Measurements from ENCODE around the gene TSFM.
A peak's percentile ranks its signal among the peaks of the same experiment; 100 is the strongest.
"Not testable (repeated sequence)": the region's sequence is repeated elsewhere in the genome, so short reads cannot be mapped to it uniquely, and the experiment has no call there.

Gene TSFM

GRCh38 chr12:57765698-57766463 is 16.7 kb upstream of the TSFM start:
- Mint-ChIP-seq H3K27ac (peak overlapping the region; percentile 91), H3K4me3 (peak overlapping the region; percentile 95), H3K4me1 (peaks cover 67% of the 10 kb centered on the region), H3K9me3 (no peaks in the 10 kb centered on the region), H3K36me3 (peaks cover 51% of the 10 kb centered on the region)
- no peak for DNase-seq (ENCODE audit: low spot score in 2 of 2)
- ATAC-seq: peak; percentile 42

GRCh38 chr12:57766464-57767304 is 15.9 kb upstream of the TSFM start, which contains the start of gene CYP27B1:
Gene CYP27B1 (minus strand): TSS chr12:57767078. CDS start chr12:57767041, 37 bp downstream.
- Mint-ChIP-seq H3K36me3 (peaks cover 55% of the 10 kb centered on the region), H3K4me3 (peak within 1 kb of the TSS; percentile 95), H3K27ac (peak within 1 kb of the TSS; percentile 91), H3K9me3 (no peaks in the 10 kb centered on the region), H3K4me1 (peaks cover 67% of the 10 kb centered on the region)
- ATAC-seq: peak; percentile 14
- no peak for DNase-seq (ENCODE audit: low spot score in 2 of 2)

- Mint-ChIP-seq H3K9me3 (no peaks in the 10 kb centered on the region), H3K4me3 (peak overlapping the region; percentile 95), H3K36me3 (peaks cover 55% of the 10 kb centered on the region), H3K27ac (no peak overlapping the region), H3K4me1 (peaks cover 67% of the 10 kb centered on the region)
- ATAC-seq (no peak), DNase-seq (ENCODE audit: low spot score in 2 of 2) (no peak)
Measured at GRCh38 chr12:57767305-57767698, 15.3 kb upstream of the TSFM start.

GRCh38 chr12:57767876-57768275 is 14.7 kb upstream of the TSFM start:
- no peak for ATAC-seq

GRCh38 chr12:57769594-57769993 is 13.0 kb upstream of the TSFM start:
- Mint-ChIP-seq H3K36me3 (peaks cover 46% of the 10 kb centered on the region), H3K27ac (no peak overlapping the region), H3K9me3 (no peaks in the 10 kb centered on the region), H3K4me1 (peaks cover 55% of the 10 kb centered on the region), H3K4me3 (no peak overlapping the region)
- DNase-seq (ENCODE audit: low spot score in 2 of 2) (no peak), ATAC-seq (no peak)

More at GRCh38 chr12:57767876-57768275, 14.7 kb upstream of the TSFM start:
- H3K27ac Mint-ChIP-seq: no peak overlapping the region
- H3K4me3 Mint-ChIP-seq: peak overlapping the region; percentile 95
- peaks cover 55% of the 10 kb centered on the region for H3K36me3 Mint-ChIP-seq
- peaks cover 68% of the 10 kb centered on the region for H3K4me1 Mint-ChIP-seq
- H3K9me3 Mint-ChIP-seq: no peaks in the 10 kb centered on the region
- DNase-seq (ENCODE audit: low spot score in 2 of 2): no peak

- peak in 1 of 2 donors; percentile 48 for DNase-seq (ENCODE audit: low spot score in 2 of 2)
- Mint-ChIP-seq H3K4me3 (peak overlapping the region; percentile 94), H3K9me3 (no peaks in the 10 kb centered on the region), H3K27ac (peak overlapping the region; percentile 99), H3K4me1 (peaks cover 47% of the 10 kb centered on the region), H3K36me3 (peaks cover 49% of the 10 kb centered on the region)
- ATAC-seq: no peak
Measured at GRCh38 chr12:57770734-57771133, 11.9 kb upstream of the TSFM start.

DNA sequence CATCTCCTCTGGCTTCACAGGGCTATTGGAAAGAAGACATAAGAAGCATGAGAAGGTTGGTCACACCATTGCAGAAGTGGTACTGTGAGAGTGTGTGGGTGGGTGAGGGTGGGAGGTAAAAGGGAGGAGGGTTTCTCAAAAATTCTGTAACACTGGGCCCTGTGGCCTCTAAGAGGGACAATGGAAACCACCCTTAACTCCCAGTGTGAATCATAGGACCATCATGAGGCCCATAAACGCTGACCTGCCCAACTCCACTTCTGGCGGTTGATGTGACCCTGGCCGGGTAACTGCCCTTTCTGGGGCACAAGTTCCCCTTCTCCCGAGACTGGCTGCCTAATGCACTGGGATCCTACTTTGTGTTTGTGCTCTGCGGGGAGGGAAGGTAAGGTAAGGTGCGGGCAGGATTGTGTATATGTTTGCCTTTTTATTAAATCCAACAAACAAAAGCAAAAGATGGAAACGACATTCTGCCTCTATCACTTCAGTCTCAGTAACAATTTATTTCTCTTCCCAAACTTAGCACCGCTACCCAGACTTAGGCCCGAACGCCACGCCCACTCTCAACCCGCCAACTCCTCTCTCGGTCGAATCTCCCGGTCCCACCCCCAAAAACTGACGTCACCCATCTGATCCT is 11.2 kb upstream of the TSFM start:
- Mint-ChIP-seq H3K4me3 (peak overlapping the region; percentile 94), H3K4me1 (peaks cover 51% of the 10 kb centered on the region), H3K27ac (peak overlapping the region; percentile 99), H3K9me3 (no peaks in the 10 kb centered on the region), H3K36me3 (peaks cover 54% of the 10 kb centered on the region)
- peak; percentile 81 for ATAC-seq
- no peak for DNase-seq (ENCODE audit: low spot score in 2 of 2)

DNA sequence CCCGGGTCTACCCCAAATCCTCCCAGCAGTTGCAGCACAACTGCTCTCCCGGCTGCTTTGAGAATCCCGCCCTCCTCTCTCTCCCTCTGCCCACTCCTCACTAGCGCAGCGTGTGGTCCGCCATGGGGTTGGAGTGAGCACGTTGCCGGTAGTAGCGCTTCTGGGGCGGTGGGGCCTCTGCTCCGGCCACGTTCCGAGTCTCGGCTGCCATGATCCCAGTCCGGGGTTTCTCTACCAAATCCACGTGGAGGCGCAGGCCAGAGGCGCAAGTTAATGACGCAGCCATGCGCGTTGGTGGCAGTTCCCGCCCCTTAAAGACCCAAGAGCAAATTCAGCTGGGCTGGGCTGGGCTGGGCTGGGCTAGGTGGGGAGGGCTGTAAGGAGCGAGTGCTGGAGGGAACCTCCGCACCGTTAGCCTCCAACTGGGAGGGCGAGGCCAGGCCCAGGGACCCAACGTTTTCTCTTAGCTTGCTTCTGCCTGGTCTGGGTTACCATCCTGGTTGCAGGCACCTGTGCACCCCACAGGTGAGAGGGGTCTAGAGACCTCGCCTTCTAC is 10.6 kb upstream of the TSFM start, which contains the start of gene METTL1:
Gene METTL1, minus strand, starts transcription at position 233 of the 556 bp plus-strand sequence. Its CDS starts 22 bp downstream, at position 211.
- peaks cover 56% of the 10 kb centered on the region for H3K36me3 Mint-ChIP-seq
- H3K27ac Mint-ChIP-seq: peak within 1 kb of the TSS; percentile 99
- H3K9me3 Mint-ChIP-seq: no peaks in the 10 kb centered on the region
- peak; percentile 81 to 95 for DNase-seq (ENCODE audit: low spot score in 2 of 2)
- ATAC-seq: peak; percentile 94
- H3K4me1 Mint-ChIP-seq: peaks cover 46% of the 10 kb centered on the region
- peak within 1 kb of the TSS; percentile 94 for H3K4me3 Mint-ChIP-seq

DNA sequence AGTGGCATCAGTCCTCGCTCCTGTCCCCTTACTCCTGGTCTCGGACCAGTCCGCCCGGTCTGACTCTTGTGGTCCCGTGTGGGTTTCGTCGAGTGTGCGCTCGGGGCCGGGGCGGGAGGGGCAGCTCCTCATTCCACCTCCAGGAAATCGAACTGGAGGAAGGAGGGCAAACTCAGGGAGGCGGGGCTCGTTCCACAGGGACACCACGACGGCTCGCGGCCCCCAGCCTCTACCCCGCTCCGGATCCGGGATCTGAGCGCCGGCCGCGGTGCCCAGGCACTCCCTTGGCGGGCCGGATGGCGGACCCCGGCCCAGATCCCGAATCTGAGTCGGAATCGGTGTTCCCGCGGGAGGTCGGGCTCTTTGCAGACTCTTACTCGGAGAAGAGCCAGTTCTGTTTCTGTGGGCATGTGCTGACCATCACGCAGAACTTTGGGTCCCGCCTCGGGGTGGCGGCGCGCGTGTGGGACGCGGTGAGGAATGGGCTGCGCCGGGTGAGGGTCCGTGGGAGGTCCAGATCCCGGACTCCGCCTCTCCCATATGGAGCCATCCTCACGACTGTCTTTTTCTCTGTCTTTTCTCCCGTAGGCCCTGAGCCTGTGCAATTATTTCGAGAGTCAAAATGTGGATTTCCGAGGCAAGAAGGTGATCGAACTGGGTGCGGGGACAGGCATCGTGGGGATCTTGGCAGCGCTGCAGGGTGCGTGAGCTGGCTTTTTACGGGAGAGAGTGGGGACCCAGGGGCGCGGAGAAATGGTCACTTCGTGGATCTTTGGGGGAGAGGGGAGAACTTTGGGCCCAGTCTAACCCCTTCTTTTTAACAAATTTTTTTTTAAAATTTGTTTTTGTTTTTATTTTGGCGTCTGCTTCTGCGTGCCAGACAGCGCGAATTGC is 9.9 kb upstream of the TSFM start, which contains the start of gene EEF1AKMT3:
Gene EEF1AKMT3, plus strand, starts transcription at position 186 of the 894 bp plus-strand sequence. Its CDS starts 111 bp downstream, at position 297.
- peaks cover 39% of the 10 kb centered on the region for H3K4me1 Mint-ChIP-seq
- DNase-seq (ENCODE audit: low spot score in 2 of 2) (peak in 1 of 2 donors; percentile 68), ATAC-seq (peak; percentile 35)

DNA sequence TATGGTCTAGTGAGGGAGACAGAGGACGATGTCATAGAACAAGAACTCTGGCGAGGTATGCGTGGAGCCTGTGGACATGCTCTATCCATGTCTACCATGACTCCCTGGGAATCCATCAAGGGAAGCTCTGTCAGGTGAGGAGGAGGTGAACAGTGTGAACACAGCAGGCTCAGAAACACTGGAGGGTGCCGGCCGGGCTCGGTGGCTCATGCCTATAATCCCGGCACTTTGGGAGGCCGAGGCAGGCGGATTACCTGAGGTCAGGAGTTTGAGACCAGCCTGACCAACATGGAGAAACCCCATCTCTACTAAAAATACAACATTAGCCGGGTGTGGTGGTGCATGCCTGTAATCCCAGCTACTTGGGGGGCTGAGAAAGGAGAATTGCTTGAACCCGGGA is 8.0 kb upstream of the TSFM start:
- Mint-ChIP-seq H3K36me3 (peaks cover 42% of the 10 kb centered on the region), H3K4me1 (peaks cover 43% of the 10 kb centered on the region)
- not testable (repeated sequence) for H3K4me3 Mint-ChIP-seq; ATAC-seq; H3K27ac Mint-ChIP-seq; DNase-seq (ENCODE audit: low spot score in 2 of 2); H3K9me3 Mint-ChIP-seq

More for the DNA sequence above, 9.9 kb upstream of the TSFM start, which contains the start of gene EEF1AKMT3:
- peak within 1 kb of the TSS; percentile 94 for H3K4me3 Mint-ChIP-seq
- no peaks in the 10 kb centered on the region for H3K9me3 Mint-ChIP-seq
- H3K27ac Mint-ChIP-seq: peak within 1 kb of the TSS; percentile 99
- H3K36me3 Mint-ChIP-seq: peaks cover 61% of the 10 kb centered on the region

DNA sequence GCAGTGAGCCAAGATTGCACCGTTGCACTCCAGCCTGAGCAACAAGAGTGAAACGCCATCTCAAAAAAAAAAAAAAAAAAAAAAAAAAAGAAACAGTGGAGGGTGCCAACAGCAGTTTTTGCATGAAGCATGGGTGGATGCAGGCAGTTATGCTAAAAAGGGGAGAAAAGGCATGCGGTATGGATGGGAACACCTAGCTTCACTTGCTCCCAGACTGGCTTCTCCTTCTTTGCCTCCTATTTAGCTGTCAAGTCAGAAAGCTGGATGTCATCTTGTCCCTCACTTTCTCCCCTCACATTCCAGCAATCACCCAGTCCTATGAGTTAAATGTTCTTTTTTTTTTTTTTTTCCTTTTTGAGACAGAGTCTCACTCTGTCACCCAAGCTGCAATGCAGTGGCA is 7.5 kb upstream of the TSFM start:
- Mint-ChIP-seq H3K27ac (no peak overlapping the region), H3K36me3 (peaks cover 38% of the 10 kb centered on the region), H3K9me3 (no peaks in the 10 kb centered on the region), H3K4me1 (peaks cover 43% of the 10 kb centered on the region), H3K4me3 (no peak overlapping the region)
- DNase-seq (ENCODE audit: low spot score in 2 of 2) (no peak), ATAC-seq (no peak)

DNA sequence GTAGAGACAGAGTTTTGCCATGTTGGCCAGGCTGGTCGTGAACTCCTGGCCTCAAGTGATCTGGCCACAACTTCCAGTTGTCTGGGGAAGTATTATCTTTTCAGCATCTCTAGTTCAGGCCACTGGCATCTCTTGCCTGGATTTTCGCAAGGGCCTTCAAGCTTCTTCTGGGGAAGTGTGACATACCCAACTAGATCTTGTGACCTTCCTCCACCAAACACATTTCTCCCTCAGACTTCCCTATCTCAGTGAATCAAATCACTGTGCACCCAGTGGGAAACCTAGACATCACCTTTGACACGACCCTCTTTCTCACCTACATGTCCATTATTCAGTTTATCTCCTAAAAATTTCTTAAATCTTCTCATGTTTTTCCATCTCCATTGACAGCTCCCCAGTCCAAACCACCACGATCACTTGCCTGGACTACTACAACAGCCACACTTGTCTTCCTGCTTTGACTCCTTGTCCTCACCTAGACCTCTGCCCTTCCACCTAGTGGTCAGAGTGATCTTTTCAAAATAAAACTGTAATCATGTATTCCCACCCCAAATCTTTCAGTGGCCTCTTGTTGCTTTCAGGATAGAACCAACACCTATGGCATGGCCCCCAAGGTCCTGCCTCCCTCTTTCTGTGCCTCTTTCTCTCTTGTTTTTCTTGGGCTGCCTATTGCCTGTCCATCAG is 6.9 kb upstream of the TSFM start:
- ATAC-seq (no peak), DNase-seq (ENCODE audit: low spot score in 2 of 2) (no peak)
- H3K4me1 Mint-ChIP-seq: peaks cover 43% of the 10 kb centered on the region
- no peak overlapping the region for H3K27ac Mint-ChIP-seq
- no peaks in the 10 kb centered on the region for H3K9me3 Mint-ChIP-seq
- no peak overlapping the region for H3K4me3 Mint-ChIP-seq
- peaks cover 31% of the 10 kb centered on the region for H3K36me3 Mint-ChIP-seq

DNA sequence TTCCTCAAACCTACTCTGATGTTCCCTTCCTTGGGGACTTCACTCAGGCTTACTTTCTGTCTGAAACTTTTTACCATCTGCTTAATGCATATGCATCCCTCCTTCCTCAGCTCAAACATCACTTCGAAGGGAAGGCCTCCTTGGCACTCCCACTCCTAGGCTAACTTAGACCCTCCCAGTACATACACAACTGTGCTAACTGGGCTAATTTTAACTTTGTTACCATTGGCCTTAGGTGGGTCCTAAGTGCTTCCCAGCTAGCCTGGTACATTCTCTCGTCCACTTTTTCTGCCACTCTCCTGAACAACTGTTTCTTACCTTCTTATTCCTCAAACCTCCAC is 6.4 kb upstream of the TSFM start:
- Mint-ChIP-seq H3K36me3 (peaks cover 26% of the 10 kb centered on the region), H3K27ac (no peak overlapping the region), H3K4me3 (no peak overlapping the region)

More for the DNA sequence above, 6.4 kb upstream of the TSFM start:
- peaks cover 39% of the 10 kb centered on the region for H3K4me1 Mint-ChIP-seq
- DNase-seq (ENCODE audit: low spot score in 2 of 2) (no peak), ATAC-seq (no peak)
- H3K9me3 Mint-ChIP-seq: no peaks in the 10 kb centered on the region
